NCI-H524 treated with DMSO at 0.1 percent for 48 hours (cell line): ENCODE data around the gene GDI1.

ENCODE experiments used
- DNase-seq: peaks from one replicate; lab custom pipeline; 2025; lab: John Stamatoyannopoulos, UW

Gene GDI1

GRCh38 chrX:154481911-154482601 lies 45.1 kb downstream of the GDI1 start:
- DNase-seq = no peak

GRCh38 chrX:154482786-154483185 lies 45.8 kb downstream of the GDI1 start:
- DNase-seq = no peak

GRCh38 chrX:154483325-154483724 lies 46.4 kb downstream of the GDI1 start:
- no peak for DNase-seq

- DNase-seq = no peak
Measured at GRCh38 chrX:154484255-154485149, 47.5 kb downstream of the GDI1 start.

GRCh38 chrX:154485150-154486051 lies 48.4 kb downstream of the GDI1 start:
- no peak for DNase-seq

GRCh38 chrX:154486052-154486395 lies 49.1 kb downstream of the GDI1 start:
- DNase-seq = no peak

GRCh38 chrX:154486396-154487207 lies 49.6 kb downstream of the GDI1 start, which contains the start of gene UBL4A:
Gene UBL4A, minus strand, starts transcription at chrX:154486615. Its CDS starts 31 bp downstream, at chrX:154486584.
- DNase-seq = peak; percentile 29

- no peak for DNase-seq
Measured at GRCh38 chrX:154487518-154488290, 50.8 kb downstream of the GDI1 start.

- DNase-seq = no peak
Measured at GRCh38 chrX:154488336-154489075, 51.6 kb downstream of the GDI1 start.

GRCh38 chrX:154489182-154489581 lies 52.2 kb downstream of the GDI1 start:
- DNase-seq = no peak

GRCh38 chrX:154490021-154490413 lies 53.1 kb downstream of the GDI1 start:
- no peak for DNase-seq

- peak; percentile 64 for DNase-seq
Measured at GRCh38 chrX:154490414-154491083, 53.6 kb downstream of the GDI1 start, which contains the start of gene SLC10A3. Gene SLC10A3, minus strand, starts transcription at chrX:154490629. Its CDS starts 1,689 bp downstream, at chrX:154488940.
